Measurements from ENCODE around the gene TEX35.

The TEX35 gene

DNA sequence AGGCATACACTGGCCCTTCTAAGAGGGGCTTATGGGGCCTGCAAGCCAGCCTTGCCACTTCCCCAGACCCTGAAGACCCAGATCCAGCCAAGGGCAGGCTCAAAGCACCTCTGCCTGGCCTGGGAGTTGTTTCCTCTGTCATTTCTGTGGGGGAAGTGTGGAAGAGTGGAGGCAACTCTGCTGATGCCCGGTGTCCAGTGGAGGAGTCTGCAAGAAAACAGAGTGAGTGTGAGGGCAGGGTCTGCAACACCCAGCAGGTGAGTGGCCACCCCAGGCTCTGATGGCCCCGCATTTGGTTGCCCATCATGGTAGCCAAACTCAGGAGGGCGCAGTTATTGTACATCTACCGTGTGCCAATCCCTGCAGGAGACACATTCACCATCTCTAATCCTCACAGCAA is 24.5 kb upstream of the TEX35 start:
- Histone ChIP-seq H3K27me3 (ENCODE audit: insufficient read depth, poor library complexity, severe bottlenecking) (no peaks in the 10 kb centered on the region), H3K4me3 (ENCODE audit: severe bottlenecking) (no peak overlapping the region), H3K9me3 (ENCODE audit: severe bottlenecking) (no peaks in the 10 kb centered on the region), H3K36me3 (ENCODE audit: low read depth) (no peaks in the 10 kb centered on the region), H3K4me1 (ENCODE audit: insufficient read depth, poor library complexity, severe bottlenecking) (no peaks in the 10 kb centered on the region), H3K27ac (ENCODE audit: poor library complexity, severe bottlenecking) (no peak overlapping the region)
- no peak for DNase-seq (ENCODE audit: low spot score)
- ATAC-seq (ENCODE audit: low read depth), result no peak
- TF ChIP-seq CTCF (IDR thresholded peaks at IDR 0.05; ENCODE audit: poor library complexity, severe bottlenecking), result no peak

DNA sequence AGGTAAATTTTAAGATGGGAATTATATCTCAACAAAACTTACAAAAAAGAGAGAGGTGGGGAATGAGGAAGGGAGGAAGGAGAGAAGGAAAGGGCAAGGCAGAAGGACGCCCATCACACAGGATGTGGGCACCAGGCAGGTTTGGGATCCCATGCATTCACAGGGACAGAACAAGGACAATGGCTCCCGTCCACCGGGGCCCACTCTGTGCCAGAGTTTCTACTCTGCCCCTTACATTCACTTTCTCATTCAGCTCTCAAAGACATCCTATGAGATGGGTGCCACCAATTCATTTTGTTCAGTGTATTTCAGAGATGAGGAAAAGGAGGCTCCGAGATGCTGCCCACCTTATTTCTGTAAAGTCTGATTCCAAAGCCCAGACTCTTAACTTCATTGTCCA is 23.5 kb upstream of the TEX35 start:
- H3K27me3 ChIP-seq (ENCODE audit: insufficient read depth, poor library complexity, severe bottlenecking), result no peaks in the 10 kb centered on the region
- H3K4me1 ChIP-seq (ENCODE audit: insufficient read depth, poor library complexity, severe bottlenecking), result no peaks in the 10 kb centered on the region
- H3K9me3 ChIP-seq (ENCODE audit: severe bottlenecking), result no peaks in the 10 kb centered on the region
- H3K36me3 ChIP-seq (ENCODE audit: low read depth), result no peaks in the 10 kb centered on the region
- no peak for TF ChIP-seq CTCF (IDR thresholded peaks at IDR 0.05; ENCODE audit: poor library complexity, severe bottlenecking)
- no peak overlapping the region for H3K27ac ChIP-seq (ENCODE audit: poor library complexity, severe bottlenecking)
- ATAC-seq (ENCODE audit: low read depth) (no peak), DNase-seq (ENCODE audit: low spot score) (no peak)
- no peak overlapping the region for H3K4me3 ChIP-seq (ENCODE audit: severe bottlenecking)

GRCh38 chr1:178490136-178490535 is 22.8 kb upstream of the TEX35 start:
- no peaks in the 10 kb centered on the region for H3K9me3 ChIP-seq (ENCODE audit: severe bottlenecking)
- DNase-seq (ENCODE audit: low spot score) (no peak), ATAC-seq (ENCODE audit: low read depth) (no peak)
- H3K4me1 ChIP-seq (ENCODE audit: insufficient read depth, poor library complexity, severe bottlenecking), result no peaks in the 10 kb centered on the region
- no peaks in the 10 kb centered on the region for H3K36me3 ChIP-seq (ENCODE audit: low read depth)
- H3K27me3 ChIP-seq (ENCODE audit: insufficient read depth, poor library complexity, severe bottlenecking), result no peaks in the 10 kb centered on the region
- TF ChIP-seq CTCF (IDR thresholded peaks at IDR 0.05; ENCODE audit: poor library complexity, severe bottlenecking), result no peak
- no peak overlapping the region for H3K4me3 ChIP-seq (ENCODE audit: severe bottlenecking)
- no peak overlapping the region for H3K27ac ChIP-seq (ENCODE audit: poor library complexity, severe bottlenecking)

DNA sequence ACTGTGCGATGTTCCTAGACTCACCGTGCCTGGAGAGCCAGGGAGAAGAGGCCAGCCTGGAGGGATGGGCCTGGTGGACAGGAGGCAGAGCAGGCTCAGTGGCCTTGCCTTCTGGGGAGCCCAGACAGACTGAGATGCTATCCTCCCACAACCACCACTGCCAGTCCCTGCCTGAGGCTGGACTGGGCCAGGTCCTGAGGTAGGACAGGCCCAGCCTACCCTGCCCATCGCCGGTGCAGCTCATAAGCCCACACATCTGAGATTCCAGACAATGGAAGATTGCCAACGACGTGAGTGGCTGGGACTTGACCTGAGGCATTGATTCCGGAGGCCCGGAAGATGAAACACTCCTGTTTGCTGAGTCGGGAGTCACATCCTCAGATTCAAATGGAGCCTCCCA is 21.9 kb upstream of the TEX35 start:
- no peak for ATAC-seq (ENCODE audit: low read depth)
- TF ChIP-seq CTCF (IDR thresholded peaks at IDR 0.05; ENCODE audit: poor library complexity, severe bottlenecking), result no peak
- Histone ChIP-seq H3K27me3 (ENCODE audit: insufficient read depth, poor library complexity, severe bottlenecking) (no peaks in the 10 kb centered on the region), H3K36me3 (ENCODE audit: low read depth) (no peaks in the 10 kb centered on the region), H3K4me1 (ENCODE audit: insufficient read depth, poor library complexity, severe bottlenecking) (no peaks in the 10 kb centered on the region), H3K4me3 (ENCODE audit: severe bottlenecking) (no peak overlapping the region), H3K27ac (ENCODE audit: poor library complexity, severe bottlenecking) (no peak overlapping the region), H3K9me3 (ENCODE audit: severe bottlenecking) (no peaks in the 10 kb centered on the region)
- DNase-seq (ENCODE audit: low spot score), result no peak

DNA sequence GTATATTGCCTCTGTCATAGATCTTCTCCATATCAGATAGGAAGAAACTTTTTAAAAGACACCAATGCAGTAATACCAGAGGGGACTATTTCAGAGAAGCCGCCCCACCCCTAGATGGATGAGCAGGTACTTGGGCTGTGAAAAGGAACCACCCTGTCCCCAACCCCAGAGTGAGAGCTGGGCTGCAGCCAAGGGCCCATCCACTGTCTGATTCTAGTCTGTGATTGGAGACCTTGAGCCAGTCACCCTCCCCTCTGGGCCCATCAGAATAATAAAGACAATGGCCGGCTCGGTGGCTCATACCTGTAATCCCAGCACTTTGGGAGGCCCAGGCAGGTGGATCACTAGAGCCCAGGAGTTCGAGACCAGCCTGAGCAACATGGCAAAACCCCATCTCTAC is 21.2 kb upstream of the TEX35 start:
- Histone ChIP-seq H3K4me3 (ENCODE audit: severe bottlenecking) (no peak overlapping the region), H3K36me3 (ENCODE audit: low read depth) (no peaks in the 10 kb centered on the region), H3K9me3 (ENCODE audit: severe bottlenecking) (no peaks in the 10 kb centered on the region), H3K27ac (ENCODE audit: poor library complexity, severe bottlenecking) (no peak overlapping the region), H3K27me3 (ENCODE audit: insufficient read depth, poor library complexity, severe bottlenecking) (no peaks in the 10 kb centered on the region), H3K4me1 (ENCODE audit: insufficient read depth, poor library complexity, severe bottlenecking) (no peaks in the 10 kb centered on the region)
- TF ChIP-seq CTCF (IDR thresholded peaks at IDR 0.05; ENCODE audit: poor library complexity, severe bottlenecking), result no peak
- DNase-seq (ENCODE audit: low spot score), result no peak
- no peak for ATAC-seq (ENCODE audit: low read depth)
